H9 (cell line): ENCODE measurements around the gene CASQ2. TPM values are rescaled to one million over a fixed set of nuclear protein-coding genes. Genes with fewer than 3 reads are reported as not detected.

Source experiments
- DNase-seq: peaks from one replicate; pipeline ENCODE4 v3.0.0-alpha.2; 2017
- H2AFZ ChIP-seq: one replicate; pipeline ENCODE4 v1.6.1; 2013; ENCODE audit warnings: mild to moderate bottlenecking, low read length, control low read depth, moderate library complexity
- H2AK5ac ChIP-seq: 2 replicates; pipeline ENCODE4 v1.6.1; 2013; ENCODE audit warnings: low read length, control low read depth, mixed read lengths; ENCODE audit not compliant: insufficient read length
- H2BK120ac ChIP-seq: one replicate; pipeline ENCODE4 v1.6.1; 2013; ENCODE audit warnings: low read depth, mild to moderate bottlenecking, low read length, control low read depth, inconsistent platforms; ENCODE audit not compliant: poor library complexity, severe bottlenecking
- H2BK12ac ChIP-seq: 2 replicates; pipeline ENCODE4 v1.6.1; 2013; ENCODE audit warnings: low read length, control low read depth, mixed read lengths, low read depth; ENCODE audit not compliant: insufficient read length
- H2BK15ac ChIP-seq: 2 replicates; pipeline ENCODE4 v1.6.1; 2013; ENCODE audit warnings: low read depth, low read length, control low read depth
- H2BK20ac ChIP-seq: one replicate; pipeline ENCODE4 v1.6.1; 2013; ENCODE audit warnings: low read depth, mild to moderate bottlenecking, low read length, control low read depth, inconsistent platforms; ENCODE audit not compliant: poor library complexity, severe bottlenecking
- H2BK5ac ChIP-seq: 2 replicates; pipeline ENCODE4 v1.6.1; 2013; ENCODE audit warnings: low read length, control low read depth, mixed read lengths; ENCODE audit not compliant: insufficient read length
- H3K14ac ChIP-seq: 2 replicates; pipeline ENCODE4 v1.6.1; 2013; ENCODE audit warnings: low read length, control low read depth; ENCODE audit not compliant: insufficient read depth
- H3K18ac ChIP-seq: 2 replicates; pipeline ENCODE4 v1.6.1; 2013; ENCODE audit warnings: low read depth, mild to moderate bottlenecking, mixed read lengths, low read length, control low read depth; ENCODE audit not compliant: insufficient read length
- H3K23ac ChIP-seq: 2 replicates; pipeline ENCODE4 v1.6.1; 2013; ENCODE audit warnings: low read length, control low read depth, mixed read lengths, low read depth; ENCODE audit not compliant: insufficient read length
- H3K23me2 ChIP-seq: 2 replicates; pipeline ENCODE4 v1.6.1; 2013; ENCODE audit warnings: low read depth, mild to moderate bottlenecking, mixed read lengths, low read length, control low read depth; ENCODE audit not compliant: insufficient read length, poor library complexity, severe bottlenecking
- H3K27ac ChIP-seq: 2 replicates; pipeline ENCODE4 v1.5.1; 2013; ENCODE audit warnings: low read length, control low read depth, mixed read lengths, low read depth; ENCODE audit not compliant: insufficient read length
- H3K27me3 ChIP-seq: 2 replicates; pipeline ENCODE4 v1.6.1; 2013; ENCODE audit warnings: low read length, control low read depth, inconsistent platforms; ENCODE audit not compliant: insufficient read depth
- H3K4ac ChIP-seq: 2 replicates; pipeline ENCODE4 v1.6.1; 2013; ENCODE audit warnings: low read depth, mild to moderate bottlenecking, control low read depth, inconsistent platforms, low read length, moderate library complexity
- H3K4me1 ChIP-seq: 2 replicates; pipeline ENCODE4 v1.6.1; 2013; ENCODE audit warnings: low read length, control low read depth, inconsistent platforms; ENCODE audit not compliant: insufficient read depth
- H3K4me2 ChIP-seq: 2 replicates; pipeline ENCODE4 v1.6.1; 2013; ENCODE audit warnings: low read length, control low read depth, mixed read lengths; ENCODE audit not compliant: insufficient read length, insufficient read depth
- H3K56ac ChIP-seq: 2 replicates; pipeline ENCODE4 v1.6.1; 2013; ENCODE audit warnings: low read depth, mild to moderate bottlenecking, mixed read lengths, low read length, control low read depth; ENCODE audit not compliant: insufficient read length
- H3K79me1 ChIP-seq: 2 replicates; pipeline ENCODE4 v1.6.1; 2013; ENCODE audit warnings: low read depth, mild to moderate bottlenecking, moderate library complexity, low read length, control low read depth, inconsistent platforms; ENCODE audit not compliant: insufficient read depth, poor library complexity, severe bottlenecking
- H3K79me2 ChIP-seq: 2 replicates; pipeline ENCODE4 v1.6.1; 2013; ENCODE audit warnings: low read length, control low read depth, inconsistent platforms; ENCODE audit not compliant: insufficient read depth
- H3K9ac ChIP-seq: 2 replicates; pipeline ENCODE4 v1.6.1; 2013; ENCODE audit warnings: low read length, control low read depth, mixed read lengths; ENCODE audit not compliant: insufficient read length; ENCODE audit errors: extremely low read depth
- H3K9me3 ChIP-seq: one replicate; pipeline ENCODE4 v1.6.1; 2013; ENCODE audit warnings: low read depth, low read length, inconsistent platforms; ENCODE audit not compliant: control insufficient read depth
- H3T11ph ChIP-seq: one replicate; pipeline ENCODE4 v1.6.1; 2013; ENCODE audit warnings: mild to moderate bottlenecking, low read length, control low read depth, inconsistent platforms
- H4K20me1 ChIP-seq: one replicate; pipeline ENCODE4 v1.6.1; 2013; ENCODE audit not compliant: control insufficient read depth, insufficient read length, insufficient read depth
- H4K5ac ChIP-seq: 2 replicates; pipeline ENCODE4 v1.6.1; 2013; ENCODE audit warnings: low read depth, mild to moderate bottlenecking, mixed read lengths, low read length, control low read depth; ENCODE audit not compliant: insufficient read length
- H4K8ac ChIP-seq: replicated peaks from 2 replicates; pipeline ENCODE4 v1.6.1; 2013; ENCODE audit warnings: low read length, control low read depth, mixed read lengths, low read depth; ENCODE audit not compliant: insufficient read length
- H4K91ac ChIP-seq: 2 replicates; pipeline ENCODE4 v1.6.1; 2013; ENCODE audit warnings: low read depth, mild to moderate bottlenecking, moderate library complexity, mixed read lengths, low read length, control low read depth; ENCODE audit not compliant: insufficient read length
- H3K27ac Mint-ChIP-seq, 3 experiments: 2 replicates in 2 of 3; 3 replicates in 1 of 3; pipeline ENCODE4 v1.8.0; 2020 to 2021; ENCODE audit warnings: mixed read lengths in 3 of 3, mild to moderate bottlenecking in 1 of 3, moderate library complexity in 1 of 3
- H3K27me3 Mint-ChIP-seq: 2 replicates; pipeline ENCODE4 v1.8.0; 2021; ENCODE audit warnings: low read depth, mild to moderate bottlenecking, moderate library complexity, mixed read lengths
- H3K36me3 Mint-ChIP-seq, 3 experiments: 2 replicates in 2 of 3; 3 replicates in 1 of 3; pipeline ENCODE4 v1.8.0; 2020 to 2021; ENCODE audit warnings: low read depth in 3 of 3, mixed read lengths in 3 of 3; ENCODE audit not compliant: insufficient read depth in 1 of 3
- H3K4me1 Mint-ChIP-seq, 2 experiments: 2 replicates each; pipeline ENCODE4 v1.8.0; 2020; ENCODE audit warnings: mixed read lengths in 2 of 2
- H3K4me3 Mint-ChIP-seq, 2 experiments: 2 replicates in 1 of 2; 3 replicates in 1 of 2; pipeline ENCODE4 v1.8.0; 2020 to 2021; ENCODE audit warnings: mild to moderate bottlenecking in 2 of 2, mixed read lengths in 2 of 2, moderate library complexity in 1 of 2
- H3K9me3 Mint-ChIP-seq, 2 experiments: 2 replicates in 1 of 2; 3 replicates in 1 of 2; pipeline ENCODE4 v1.8.0; 2020; ENCODE audit warnings: mild to moderate bottlenecking in 2 of 2, mixed read lengths in 2 of 2, moderate library complexity in 1 of 2
- CTCF ChIP-seq: fragments of 200-600 bp; sonication (generic); conservative IDR thresholded peaks from 3 replicates; pipeline ENCODE4 v1.8.0; 2021; ENCODE audit warnings: antibody characterized with exemption, mild to moderate bottlenecking
- WGBS: extraction: QIAGEN DNeasy Blood & Tissue Kit; methylation state at CpG from one replicate; pipeline ENCODE4 v1.1.7; 2013; ENCODE audit warnings: missing lambda C conversion rate, low lambda C conversion rate, mixed read lengths; ENCODE audit not compliant: insufficient read length; ENCODE audit errors: extremely low coverage; 5-methylcytosine and 5-hydroxymethylcytosine counted together
- total RNA-seq: library from RNA; stranded (reverse); gene quantifications from 2 replicates; pipeline ENCODE4 v1.2.1, GENCODE V29; 2021

Gene CASQ2
- total RNA-seq, 1 experiment from 2014 or later, result not detected

DNA sequence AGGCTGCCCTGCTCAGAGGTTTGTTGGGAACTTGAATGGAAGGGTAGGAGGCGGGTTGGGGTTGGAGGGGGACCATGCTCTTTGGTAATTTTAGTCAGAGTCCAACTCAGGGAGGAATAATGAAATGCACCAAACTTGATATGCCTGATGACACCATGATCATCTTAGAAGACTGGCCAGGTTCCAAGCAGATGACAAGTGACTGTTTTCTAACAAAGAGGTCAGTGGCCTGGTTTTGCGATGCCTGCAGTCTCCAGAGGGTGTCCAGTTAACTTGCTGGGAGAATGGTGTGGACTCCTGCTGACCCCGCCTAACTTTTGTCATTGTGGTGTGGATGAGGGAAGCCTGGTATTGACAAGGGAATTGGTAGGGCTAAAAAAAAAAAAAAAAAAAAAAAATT is 114.4 kb downstream of the CASQ2 start:
- no peak for DNase-seq
- no peaks in the 10 kb centered on the region for H3K9me3 Mint-ChIP-seq
- no peaks in the 10 kb centered on the region for H3K9me3 ChIP-seq
- no peaks in the 10 kb centered on the region for H3K27me3 Mint-ChIP-seq
- H3T11ph ChIP-seq, result no peak overlapping the region
- WGBS, result no CpG with 5 or more reads among the region's 3 CpGs
- H4K8ac ChIP-seq, result no peak overlapping the region
- H3K79me2 ChIP-seq, result 0 out of 2 replicates have a peak, but pooled peaks cover 4% of the 10 kb centered on the region
- peaks cover 18% of the 10 kb centered on the region; the same call in 1 of the 2 replicates for H3K4me1 ChIP-seq
- H4K91ac ChIP-seq, result no peak overlapping the region
- no peak overlapping the region for H4K5ac ChIP-seq
- H3K79me1 ChIP-seq, result no peaks in the 10 kb centered on the region
- no peaks in the 10 kb centered on the region for H3K27me3 ChIP-seq
- no peak overlapping the region for H2BK15ac ChIP-seq
- no peak overlapping the region for H2BK120ac ChIP-seq
- no peak overlapping the region for H2AFZ ChIP-seq
- no peaks in the 10 kb centered on the region for H4K20me1 ChIP-seq
- H3K27ac ChIP-seq, result no peak overlapping the region
- no peaks in the 10 kb centered on the region for H3K23me2 ChIP-seq
- no peak overlapping the region for H2BK20ac ChIP-seq
- H3K4me1 Mint-ChIP-seq, result peaks cover 28 to 47% of the 10 kb centered on the region in 2 experiments
- no peak overlapping the region for H3K4me3 Mint-ChIP-seq
- H3K18ac ChIP-seq, result no peak overlapping the region
- no peak overlapping the region for H3K56ac ChIP-seq
- H3K27ac Mint-ChIP-seq, result peak overlapping the region in 1 of 3 experiments; percentile 49; a peak in 1 of 7 replicates
- no peak overlapping the region for H2BK5ac ChIP-seq
- H3K36me3 Mint-ChIP-seq, result peaks cover 8 to 32% (median 27%) of the 10 kb centered on the region in 3 experiments
- no peak overlapping the region for H3K23ac ChIP-seq
- H3K14ac ChIP-seq, result no peak overlapping the region
- no peak for TF ChIP-seq CTCF
- H2BK12ac ChIP-seq, result no peak overlapping the region
- no peak overlapping the region for H2AK5ac ChIP-seq
- no peak overlapping the region for H3K4ac ChIP-seq
- H3K9ac ChIP-seq, result no peak overlapping the region
- H3K4me2 ChIP-seq, result no peak overlapping the region
